ENCODE results near the gene RPL14. TPM values are rescaled to one million over a fixed set of nuclear protein-coding genes. Genes with fewer than 3 reads are reported as not detected.

Gene RPL14
- 1,000 to 10,000 TPM; 2,493 to 3,227 TPM for total RNA-seq

DNA sequence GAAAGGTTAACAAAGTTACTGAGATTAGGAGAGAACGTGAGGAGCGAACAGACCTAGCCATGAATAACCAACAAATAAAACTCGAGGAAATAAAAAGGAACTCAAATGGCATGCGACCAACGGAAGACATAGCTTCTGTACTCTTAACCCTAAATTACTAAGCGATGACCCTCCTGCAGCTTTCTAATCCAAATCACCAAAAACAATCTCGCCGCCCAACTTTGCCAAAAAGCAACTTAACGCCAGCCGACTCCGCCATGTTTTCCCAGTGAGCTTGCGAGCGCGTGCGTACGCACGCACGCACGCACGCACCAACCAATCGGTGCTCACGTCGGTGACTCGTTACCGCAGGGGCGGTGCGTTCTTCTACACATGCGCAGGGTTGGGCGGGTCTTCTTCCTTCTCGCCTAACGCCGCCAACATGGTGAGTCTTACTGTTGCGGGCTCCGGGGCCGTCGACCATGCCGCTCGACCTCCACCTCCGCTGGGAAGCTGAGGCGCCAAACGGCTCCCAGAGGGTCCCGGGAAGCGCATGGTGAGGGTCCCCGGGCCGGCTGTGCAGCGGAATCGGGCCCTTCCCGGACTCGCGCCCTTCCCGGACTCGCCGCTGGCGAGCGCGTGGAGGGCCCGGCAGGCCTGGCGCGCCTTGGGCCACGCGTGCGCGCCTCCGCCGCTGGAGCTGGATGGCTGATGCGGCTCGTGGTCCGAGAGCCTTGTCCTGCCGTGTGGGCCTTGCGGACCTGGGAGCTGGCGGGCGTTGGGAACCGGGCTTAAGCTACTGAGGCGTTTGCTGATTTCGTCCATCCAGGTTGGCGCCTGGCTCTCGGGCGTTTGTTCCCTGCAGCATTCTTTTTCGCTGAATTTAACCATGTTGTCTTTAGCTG is at the start of gene RPL14:
Gene RPL14 (plus strand): TSS at position 400 of the 884 bp plus-strand sequence. CDS start 133 bp downstream, at position 533.
- H3K4me3 Mint-ChIP-seq: peak within 1 kb of the TSS; percentile 91
- no peaks in the 10 kb centered on the region for H3K27me3 Mint-ChIP-seq
- no peaks in the 10 kb centered on the region for H3K9me3 Mint-ChIP-seq
- peak; percentile 77 for ATAC-seq (replicated peaks)
- H3K27ac Mint-ChIP-seq: peak within 1 kb of the TSS; percentile 92
- peaks cover 16% of the 10 kb centered on the region for H3K4me1 Mint-ChIP-seq
- H3K36me3 Mint-ChIP-seq (ENCODE audit: low read depth): peaks cover 57% of the 10 kb centered on the region

DNA sequence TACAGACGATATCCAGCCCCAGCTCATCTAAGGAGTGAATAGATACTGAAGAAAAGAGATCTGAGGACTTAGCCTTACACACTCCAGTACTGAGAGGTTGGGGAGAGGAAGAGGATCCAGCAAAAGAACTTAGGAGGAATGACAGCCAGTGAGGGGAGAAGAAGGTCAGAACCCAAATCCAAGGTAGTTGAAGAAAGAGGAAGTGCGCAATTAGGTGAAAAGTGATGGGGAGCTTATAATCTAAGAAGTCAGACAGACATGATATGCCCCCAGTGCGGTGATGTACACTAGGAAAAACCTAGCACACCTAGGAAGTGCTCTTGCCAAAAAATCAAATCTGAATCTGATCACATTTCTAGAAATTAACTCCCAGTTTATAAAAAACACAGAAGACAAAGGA is 49.5 kb upstream of the RPL14 start:
- no peaks in the 10 kb centered on the region for H3K9me3 Mint-ChIP-seq
- H3K36me3 Mint-ChIP-seq (ENCODE audit: low read depth): no peaks in the 10 kb centered on the region
- no peak overlapping the region for H3K4me3 Mint-ChIP-seq
- no peak for ATAC-seq (replicated peaks)
- H3K27me3 Mint-ChIP-seq: no peaks in the 10 kb centered on the region
- H3K4me1 Mint-ChIP-seq: no peaks in the 10 kb centered on the region
- no peak overlapping the region for H3K27ac Mint-ChIP-seq

DNA sequence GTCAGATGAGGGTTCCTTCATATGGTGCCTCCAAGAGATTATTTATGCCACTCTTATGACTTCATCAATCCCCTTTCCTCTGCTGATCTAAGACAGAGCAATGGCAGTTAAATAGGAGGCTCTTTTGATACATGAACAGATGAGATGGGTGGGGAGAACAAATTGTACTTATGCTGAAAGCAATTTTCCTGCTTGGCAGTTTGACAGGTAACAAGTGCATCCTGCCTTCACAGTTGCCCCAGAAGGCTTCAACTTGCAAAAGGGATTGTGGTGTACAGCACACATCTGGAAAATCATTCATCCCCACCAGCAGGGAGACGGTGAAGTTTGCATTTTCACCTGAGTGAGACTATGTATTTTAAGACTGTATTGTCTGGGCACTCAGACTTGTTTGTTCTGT is 42.9 kb upstream of the RPL14 start:
- no peak for ATAC-seq (replicated peaks)
- no peaks in the 10 kb centered on the region for H3K36me3 Mint-ChIP-seq (ENCODE audit: low read depth)
- no peak overlapping the region for H3K4me3 Mint-ChIP-seq
- no peaks in the 10 kb centered on the region for H3K4me1 Mint-ChIP-seq
- no peaks in the 10 kb centered on the region for H3K9me3 Mint-ChIP-seq
- no peak overlapping the region for H3K27ac Mint-ChIP-seq
- no peaks in the 10 kb centered on the region for H3K27me3 Mint-ChIP-seq

DNA sequence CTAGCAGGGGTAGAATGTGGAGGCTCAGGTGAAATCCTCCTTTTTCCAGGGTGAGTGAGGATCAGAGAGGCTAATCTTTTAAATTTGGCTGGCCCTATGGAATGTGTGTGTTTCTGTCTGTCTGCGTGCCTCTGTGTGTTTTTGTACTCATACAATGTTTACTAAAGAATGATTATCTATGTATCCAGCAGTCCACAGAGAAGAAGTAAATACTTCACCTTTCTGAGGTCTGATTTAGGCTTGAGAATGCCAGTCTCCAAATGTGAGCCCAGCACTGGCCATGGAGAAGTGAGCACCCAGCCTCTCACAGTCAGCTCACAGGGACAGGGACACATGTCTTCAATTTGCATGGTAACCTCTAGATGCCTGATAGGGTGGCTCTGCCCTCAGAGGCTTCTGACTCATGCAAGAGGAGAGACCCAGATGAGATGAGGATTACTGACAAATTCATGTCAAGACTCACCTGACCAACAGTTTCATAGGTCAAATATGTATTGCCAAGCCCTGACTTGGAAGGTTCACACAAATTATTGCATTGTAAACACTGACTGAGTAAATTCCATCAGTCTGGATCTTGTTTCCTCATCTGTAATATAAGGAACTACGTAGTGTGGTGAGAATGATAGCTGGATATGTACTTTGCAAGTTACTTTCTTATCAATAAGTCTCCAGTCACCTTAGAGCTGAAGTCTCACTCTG is 39.1 kb upstream of the RPL14 start:
- Mint-ChIP-seq H3K27me3 (no peaks in the 10 kb centered on the region), H3K9me3 (no peaks in the 10 kb centered on the region), H3K36me3 (ENCODE audit: low read depth) (no peaks in the 10 kb centered on the region), H3K4me1 (no peaks in the 10 kb centered on the region), H3K27ac (no peak overlapping the region), H3K4me3 (no peak overlapping the region)
- ATAC-seq (replicated peaks): no peak

DNA sequence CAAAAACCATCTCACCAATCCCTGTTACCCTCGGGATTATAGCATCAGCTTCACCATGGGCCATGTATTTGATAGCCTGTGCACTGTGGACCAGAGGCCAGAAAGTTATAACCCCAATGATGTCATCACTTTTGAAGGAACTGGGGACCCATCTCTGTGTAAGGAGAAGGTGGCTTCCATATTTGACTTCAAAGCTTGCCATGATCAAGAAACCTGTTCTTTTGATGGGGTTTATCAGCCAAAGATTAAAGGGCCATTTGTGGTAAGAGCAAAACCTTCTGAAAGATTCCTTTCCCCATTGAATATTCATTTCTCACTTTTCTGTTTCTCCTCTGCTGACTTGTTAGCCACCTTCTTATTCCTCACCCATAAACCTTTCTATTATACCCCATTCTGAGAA is 34.3 kb upstream of the RPL14 start:
- H3K27ac Mint-ChIP-seq: no peak overlapping the region
- no peaks in the 10 kb centered on the region for H3K9me3 Mint-ChIP-seq
- H3K27me3 Mint-ChIP-seq: no peaks in the 10 kb centered on the region
- H3K36me3 Mint-ChIP-seq (ENCODE audit: low read depth): peaks cover 6% of the 10 kb centered on the region
- no peaks in the 10 kb centered on the region for H3K4me1 Mint-ChIP-seq
- H3K4me3 Mint-ChIP-seq: no peak overlapping the region
- ATAC-seq (replicated peaks): no peak

DNA sequence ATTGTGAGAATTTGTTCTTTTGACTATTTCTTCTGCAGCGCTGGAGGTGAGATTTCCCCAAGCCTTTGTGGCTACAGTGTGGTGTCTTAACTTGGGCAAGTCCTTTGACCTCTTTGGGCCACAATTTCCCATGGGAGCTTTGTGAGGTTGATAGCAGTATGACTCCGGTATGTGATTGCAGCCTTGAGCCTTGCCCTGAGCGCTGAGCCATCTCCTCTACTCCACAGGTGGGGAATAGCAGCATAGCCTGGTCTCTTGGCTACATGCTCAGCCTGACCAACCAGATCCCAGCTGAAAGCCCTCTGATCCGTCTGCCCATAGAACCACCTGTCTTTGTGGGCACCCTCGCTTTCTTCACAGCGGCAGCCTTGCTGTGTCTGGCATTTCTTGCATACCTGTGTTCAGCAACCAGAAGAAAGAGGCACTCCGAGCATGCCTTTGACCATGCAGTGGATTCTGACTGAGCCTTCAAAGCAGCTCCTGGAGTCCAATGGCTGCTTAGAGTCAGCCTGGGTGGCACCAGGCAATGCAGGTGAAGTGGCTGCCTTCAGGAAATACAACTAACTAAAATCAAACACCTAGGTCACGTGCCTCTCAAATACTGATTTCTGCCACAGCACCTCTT is 30.0 kb upstream of the RPL14 start:
- no peaks in the 10 kb centered on the region for H3K9me3 Mint-ChIP-seq
- no peak overlapping the region for H3K4me3 Mint-ChIP-seq
- peaks cover 6% of the 10 kb centered on the region for H3K36me3 Mint-ChIP-seq (ENCODE audit: low read depth)
- no peaks in the 10 kb centered on the region for H3K27me3 Mint-ChIP-seq
- ATAC-seq (replicated peaks): no peak
- H3K27ac Mint-ChIP-seq: no peak overlapping the region
- no peaks in the 10 kb centered on the region for H3K4me1 Mint-ChIP-seq

DNA sequence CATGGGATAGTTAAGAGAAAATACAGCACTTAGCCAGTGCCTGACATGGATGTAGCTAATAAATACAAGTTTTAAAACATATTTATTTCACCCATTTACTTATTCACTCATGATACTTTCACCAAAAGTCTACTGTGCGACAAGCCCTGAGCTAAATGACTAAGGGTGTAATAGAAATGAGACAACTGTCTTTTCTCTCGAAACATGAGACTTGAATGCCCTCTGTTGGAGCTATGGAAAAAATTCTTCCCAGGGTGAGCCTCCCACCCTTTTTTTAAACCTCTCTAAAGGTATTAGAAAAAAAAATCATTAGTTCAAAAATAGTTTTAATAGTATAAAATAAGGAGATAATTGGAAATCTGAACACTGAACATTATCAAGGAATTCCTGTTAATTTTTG is 24.3 kb upstream of the RPL14 start:
- H3K4me3 Mint-ChIP-seq: no peak overlapping the region
- no peak overlapping the region for H3K27ac Mint-ChIP-seq
- H3K36me3 Mint-ChIP-seq (ENCODE audit: low read depth): no peaks in the 10 kb centered on the region
- no peak for ATAC-seq (replicated peaks)
- H3K9me3 Mint-ChIP-seq: no peaks in the 10 kb centered on the region
- no peaks in the 10 kb centered on the region for H3K27me3 Mint-ChIP-seq
- H3K4me1 Mint-ChIP-seq: no peaks in the 10 kb centered on the region

DNA sequence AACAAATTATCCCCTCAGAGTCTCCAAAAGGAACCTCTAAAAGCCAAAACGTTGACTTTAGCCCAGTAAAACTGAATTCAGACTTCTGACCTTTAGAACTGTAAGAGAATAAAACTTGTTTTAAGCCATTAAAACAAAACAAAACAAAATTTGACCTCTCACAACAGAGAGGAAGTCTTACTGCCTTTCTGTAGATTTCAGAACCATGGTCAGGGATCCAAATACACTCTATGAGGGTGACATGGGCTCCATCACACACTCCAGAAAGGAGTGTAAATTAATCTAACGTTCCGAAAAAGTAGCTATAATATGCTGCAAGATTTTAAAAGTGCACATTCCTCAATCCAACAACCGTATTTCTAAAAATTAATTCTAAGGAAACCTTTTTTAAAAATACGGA is 19.2 kb upstream of the RPL14 start:
- Mint-ChIP-seq H3K27ac (no peak overlapping the region), H3K36me3 (ENCODE audit: low read depth) (no peaks in the 10 kb centered on the region), H3K4me3 (no peak overlapping the region), H3K4me1 (no peaks in the 10 kb centered on the region), H3K27me3 (no peaks in the 10 kb centered on the region), H3K9me3 (no peaks in the 10 kb centered on the region)
- no peak for ATAC-seq (replicated peaks)

DNA sequence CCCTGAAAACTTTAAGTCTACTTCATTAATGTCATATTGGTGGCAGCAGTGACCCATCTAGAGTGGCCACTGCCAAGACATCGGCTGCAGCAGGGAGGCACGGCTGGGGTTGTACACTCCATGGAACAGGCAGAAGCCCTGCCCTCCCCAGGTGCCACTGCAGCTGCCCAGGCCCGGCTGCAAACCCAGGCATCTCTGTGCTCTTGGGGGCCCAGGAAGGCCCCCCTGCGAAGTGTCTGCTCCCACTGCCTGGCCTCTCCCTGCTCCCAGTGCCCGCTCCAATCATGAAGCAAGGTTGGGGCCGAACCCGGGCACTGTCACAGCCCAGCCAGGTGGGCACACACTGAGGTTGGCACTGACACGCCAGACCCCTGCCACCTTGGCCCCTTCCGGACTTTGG is 12.1 kb upstream of the RPL14 start:
- no peak for ATAC-seq (replicated peaks)
- H3K27me3 Mint-ChIP-seq: no peaks in the 10 kb centered on the region
- no peaks in the 10 kb centered on the region for H3K9me3 Mint-ChIP-seq
- no peak overlapping the region for H3K27ac Mint-ChIP-seq
- H3K36me3 Mint-ChIP-seq (ENCODE audit: low read depth): peaks cover 14% of the 10 kb centered on the region
- no peaks in the 10 kb centered on the region for H3K4me1 Mint-ChIP-seq
- no peak overlapping the region for H3K4me3 Mint-ChIP-seq

DNA sequence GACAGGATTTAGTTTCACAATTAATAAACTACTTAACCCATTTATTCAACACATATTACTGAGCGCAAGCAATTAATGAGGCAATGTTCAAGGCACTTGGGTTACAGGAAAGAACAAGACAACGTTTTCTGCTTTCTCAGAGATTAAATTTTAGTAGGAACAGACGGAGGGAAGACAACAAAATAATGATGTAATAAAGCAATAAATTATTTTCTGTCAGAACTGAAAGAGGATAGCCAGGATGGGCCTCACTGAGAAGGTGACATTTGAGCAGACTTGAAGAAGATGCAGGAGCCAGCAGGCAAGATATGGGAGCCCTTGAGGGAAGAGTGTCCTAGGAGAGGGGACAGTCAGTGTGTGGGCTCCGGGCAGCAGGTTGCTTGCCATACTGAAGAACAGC is 11.3 kb upstream of the RPL14 start:
- Mint-ChIP-seq H3K9me3 (no peaks in the 10 kb centered on the region), H3K4me3 (no peak overlapping the region), H3K27ac (no peak overlapping the region), H3K36me3 (ENCODE audit: low read depth) (peaks cover 16% of the 10 kb centered on the region), H3K27me3 (no peaks in the 10 kb centered on the region), H3K4me1 (no peaks in the 10 kb centered on the region)
- ATAC-seq (replicated peaks): no peak

DNA sequence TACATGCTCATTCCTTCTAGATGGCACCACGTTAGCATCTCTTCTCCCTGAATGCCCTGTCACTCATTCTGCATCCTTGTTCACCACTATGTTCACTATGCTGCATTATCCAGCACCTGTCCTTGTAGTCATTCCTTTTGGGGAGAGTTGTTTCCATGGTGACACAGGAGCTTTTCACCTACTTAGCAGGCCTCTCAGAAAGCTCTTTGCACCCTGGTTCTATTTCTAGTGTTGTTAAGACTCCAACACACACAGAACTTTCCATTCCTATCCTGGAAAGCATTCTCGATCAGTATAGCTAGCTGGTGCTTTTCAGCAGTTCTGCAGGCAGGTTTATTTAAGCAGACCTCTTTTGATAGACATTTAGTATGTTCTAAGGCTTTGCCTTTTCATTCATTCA is 6.7 kb upstream of the RPL14 start:
- H3K27me3 Mint-ChIP-seq: no peaks in the 10 kb centered on the region
- H3K4me1 Mint-ChIP-seq: peaks cover 6% of the 10 kb centered on the region
- peaks cover 20% of the 10 kb centered on the region for H3K36me3 Mint-ChIP-seq (ENCODE audit: low read depth)
- no peak for ATAC-seq (replicated peaks)
- H3K4me3 Mint-ChIP-seq: no peak overlapping the region
- H3K27ac Mint-ChIP-seq: no peak overlapping the region
- no peaks in the 10 kb centered on the region for H3K9me3 Mint-ChIP-seq

DNA sequence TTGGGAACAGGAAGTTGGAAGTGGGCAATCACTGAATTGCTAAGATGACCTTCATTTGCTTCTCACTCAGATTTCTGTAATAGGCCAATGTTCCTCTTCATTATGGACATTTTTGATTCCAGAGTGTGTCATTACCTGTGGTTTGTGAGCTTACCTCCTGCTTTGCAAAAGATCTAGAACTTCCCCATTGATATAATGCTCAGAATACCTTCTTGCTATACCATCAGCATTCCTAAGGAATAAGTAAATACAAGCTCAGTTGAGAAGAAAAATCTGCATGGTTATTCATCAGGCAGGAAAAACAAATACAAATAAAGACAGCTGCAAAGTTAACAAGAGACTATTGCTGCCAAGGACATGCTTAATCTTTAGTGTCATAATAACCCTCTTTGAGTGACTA is 5.6 kb upstream of the RPL14 start:
- Mint-ChIP-seq H3K27ac (peak overlapping the region; percentile 92), H3K27me3 (no peaks in the 10 kb centered on the region), H3K4me1 (peaks cover 11% of the 10 kb centered on the region), H3K9me3 (no peaks in the 10 kb centered on the region), H3K4me3 (peak overlapping the region; percentile 91), H3K36me3 (ENCODE audit: low read depth) (peaks cover 11% of the 10 kb centered on the region)
- ATAC-seq (replicated peaks): no peak

DNA sequence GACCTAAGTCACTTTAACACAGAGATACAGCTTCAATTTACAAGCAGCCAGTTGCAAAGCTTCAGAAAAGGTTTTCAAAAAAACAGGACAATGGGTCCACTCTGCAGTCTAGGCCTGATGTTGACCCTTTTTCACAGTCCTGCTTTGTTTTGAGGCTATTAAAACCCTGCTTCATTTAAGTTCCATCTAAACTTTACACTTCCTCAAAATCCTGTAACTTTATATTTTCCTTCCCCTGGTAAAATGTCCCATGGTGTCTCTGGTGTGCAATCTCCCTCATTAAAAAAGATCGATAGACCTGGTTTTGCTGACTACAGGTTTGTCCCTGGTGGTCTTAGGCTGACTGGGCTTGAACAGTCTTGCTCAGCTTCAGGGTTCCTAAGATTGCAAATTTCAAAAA is 5.1 kb upstream of the RPL14 start:
- Mint-ChIP-seq H3K4me1 (peaks cover 11% of the 10 kb centered on the region), H3K27ac (peak overlapping the region; percentile 92), H3K27me3 (no peaks in the 10 kb centered on the region), H3K9me3 (no peaks in the 10 kb centered on the region), H3K36me3 (ENCODE audit: low read depth) (peaks cover 16% of the 10 kb centered on the region), H3K4me3 (peak overlapping the region; percentile 91)
- no peak for ATAC-seq (replicated peaks)

DNA sequence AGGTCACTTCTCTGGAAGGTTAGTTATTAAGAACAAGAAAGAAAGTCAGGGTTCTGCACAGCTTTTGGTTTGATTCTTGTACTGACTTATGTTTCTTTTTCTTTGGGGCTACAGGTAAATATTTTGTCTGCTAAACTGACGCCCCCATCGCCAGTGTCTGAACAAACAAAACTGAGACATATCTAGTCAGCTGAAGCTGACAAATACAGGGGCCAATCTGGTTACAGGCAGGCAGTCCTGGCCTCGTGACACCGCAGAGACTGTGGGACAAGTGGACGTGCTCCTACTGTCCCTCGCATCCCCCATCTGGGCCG is 4.6 kb upstream of the RPL14 start:
- peaks cover 19% of the 10 kb centered on the region for H3K36me3 Mint-ChIP-seq (ENCODE audit: low read depth)

More for the DNA sequence above, 4.6 kb upstream of the RPL14 start:
- Mint-ChIP-seq H3K9me3 (no peaks in the 10 kb centered on the region), H3K27me3 (no peaks in the 10 kb centered on the region), H3K27ac (peak overlapping the region; percentile 92), H3K4me1 (peaks cover 11% of the 10 kb centered on the region), H3K4me3 (peak overlapping the region; percentile 91)
- ATAC-seq (replicated peaks): no peak
